NCI-H748 treated with DMSO at 0.1 percent for 48 hours (cell line): ENCODE measurements around the gene TARS3.

Source experiments
- DNase-seq: peaks from one replicate; lab custom pipeline; 2025; lab: John Stamatoyannopoulos, UW

TARS3 gene

GRCh38 chr15:101621961-101622360 lies 102.3 kb downstream of the TARS3 start:
- no peak for DNase-seq

- no peak for DNase-seq
These were observed 103.6 kb downstream of the TARS3 start for GRCh38 chr15:101620671-101621070.

- no peak for DNase-seq
These were observed 104.7 kb downstream of the TARS3 start for GRCh38 chr15:101619615-101619865.

- DNase-seq = no peak
These were observed 105.2 kb downstream of the TARS3 start for GRCh38 chr15:101618851-101619614.

- no peak for DNase-seq
These were observed 106.2 kb downstream of the TARS3 start for GRCh38 chr15:101618076-101618475.

GRCh38 chr15:101617390-101617965 lies 106.8 kb downstream of the TARS3 start:
- no peak for DNase-seq

- DNase-seq = peak; percentile 13
These were observed 108.1 kb downstream of the TARS3 start for GRCh38 chr15:101615986-101616848.

GRCh38 chr15:101615414-101615985 lies 108.8 kb downstream of the TARS3 start:
- DNase-seq = no peak

GRCh38 chr15:101614761-101615160 lies 109.5 kb downstream of the TARS3 start:
- DNase-seq = no peak

GRCh38 chr15:101614001-101614585 lies 110.2 kb downstream of the TARS3 start:
- no peak for DNase-seq

- DNase-seq = no peak
These were observed 110.9 kb downstream of the TARS3 start for GRCh38 chr15:101613130-101614000.

GRCh38 chr15:101612676-101613075 lies 111.6 kb downstream of the TARS3 start:
- no peak for DNase-seq

- no peak for DNase-seq
These were observed 112.5 kb downstream of the TARS3 start for GRCh38 chr15:101611580-101612299.

- no peak for DNase-seq
These were observed 113.3 kb downstream of the TARS3 start for GRCh38 chr15:101611007-101611406.

- no peak for DNase-seq
These were observed 113.7 kb downstream of the TARS3 start for GRCh38 chr15:101610611-101611000.

GRCh38 chr15:101609742-101610610 lies 114.3 kb downstream of the TARS3 start:
- no peak for DNase-seq

GRCh38 chr15:101608201-101608600 lies 116.1 kb downstream of the TARS3 start:
- no peak for DNase-seq

GRCh38 chr15:101607108-101607507 lies 117.2 kb downstream of the TARS3 start:
- DNase-seq = no peak

GRCh38 chr15:101604124-101604874 lies 120.0 kb downstream of the TARS3 start:
- DNase-seq = no peak
